Esophagus muscularis mucosa (tissue), 4 donors: ENCODE results near the gene HCLS1.
A peak's percentile ranks its signal among the peaks of the same experiment; 100 is the strongest.

Source experiments
- EP300 ChIP-seq: sonication (generic); formaldehyde crosslinking; IDR thresholded peaks from one replicate; pipeline ENCODE4 v1.6.1; 2017; ENCODE audit warnings: antibody characterized with exemption
- POLR2A ChIP-seq: fragments of 450-650 bp; IDR thresholded peaks from one replicate; pipeline ENCODE4 v1.6.1; 2017; ENCODE audit warnings: antibody characterized with exemption, moderate library complexity, mild to moderate bottlenecking, low read depth
- POLR2AphosphoS5 ChIP-seq, 2 donors: sonication (generic); formaldehyde crosslinking; IDR thresholded peaks; one replicate each; pipeline ENCODE4 v1.6.1; 2017; ENCODE audit warnings: antibody characterized with exemption in 2 of 2
- TF ChIP-seq, protein P1 (sequence below), 3 experiments: fragments of 200-600 bp in 2 of 3; fragments of 450-650 bp in 1 of 3; sonication (generic) in 2 of 3; IDR thresholded peaks; one replicate each; pipeline ENCODE4 v1.5.1; 2017 to 2019; ENCODE audit warnings: antibody characterized with exemption in 3 of 3, mild to moderate bottlenecking in 2 of 3, moderate library complexity in 1 of 3

DNA sequence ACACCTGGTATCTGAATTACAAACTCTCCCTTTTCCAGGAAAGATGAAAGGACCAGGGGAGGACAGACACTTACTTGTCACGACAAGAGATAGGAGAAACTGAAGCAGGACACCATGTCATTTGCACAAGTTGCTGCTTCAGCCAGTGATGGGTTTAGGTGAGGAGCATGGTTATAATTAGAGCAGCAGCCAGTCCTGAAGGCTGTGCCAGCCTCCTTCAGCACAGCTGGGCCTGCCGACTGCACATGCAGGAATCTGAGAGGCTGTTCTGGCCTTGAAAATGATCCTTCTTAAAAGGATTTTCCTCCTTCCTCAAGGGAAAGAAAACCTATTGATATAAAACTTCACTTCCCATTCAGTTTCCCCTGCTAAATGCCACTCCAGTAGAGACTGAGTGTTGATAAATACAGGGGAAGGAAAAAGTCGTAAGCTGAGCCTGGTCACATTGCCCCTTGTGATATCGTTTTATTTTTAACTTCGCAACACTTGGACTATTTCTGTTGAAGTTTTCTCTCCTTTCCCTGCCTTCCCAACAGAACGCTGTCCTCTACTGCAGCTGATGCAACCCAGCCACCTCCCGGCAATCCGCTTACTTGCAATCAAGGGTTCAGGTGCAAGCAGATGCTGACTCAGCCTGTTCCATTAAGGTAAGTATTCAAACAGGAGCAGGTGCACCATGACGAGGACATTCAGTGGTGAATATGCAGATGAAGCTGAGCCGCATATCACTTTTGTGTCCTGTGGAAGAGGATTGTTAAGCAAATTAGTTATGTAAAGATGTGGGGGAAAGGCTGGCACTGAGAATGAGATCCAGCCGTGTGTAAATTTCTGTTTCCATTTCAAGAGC lies 67.6 kb downstream of the HCLS1 start, which contains the start of gene FBXO40:
- no peak for TF ChIP-seq POLR2A
- TF ChIP-seq POLR2AphosphoS5 (IDR thresholded peaks at IDR 0.05) = peak in 1 of 2 donors; percentile 8
- TF ChIP-seq, protein P1, sequence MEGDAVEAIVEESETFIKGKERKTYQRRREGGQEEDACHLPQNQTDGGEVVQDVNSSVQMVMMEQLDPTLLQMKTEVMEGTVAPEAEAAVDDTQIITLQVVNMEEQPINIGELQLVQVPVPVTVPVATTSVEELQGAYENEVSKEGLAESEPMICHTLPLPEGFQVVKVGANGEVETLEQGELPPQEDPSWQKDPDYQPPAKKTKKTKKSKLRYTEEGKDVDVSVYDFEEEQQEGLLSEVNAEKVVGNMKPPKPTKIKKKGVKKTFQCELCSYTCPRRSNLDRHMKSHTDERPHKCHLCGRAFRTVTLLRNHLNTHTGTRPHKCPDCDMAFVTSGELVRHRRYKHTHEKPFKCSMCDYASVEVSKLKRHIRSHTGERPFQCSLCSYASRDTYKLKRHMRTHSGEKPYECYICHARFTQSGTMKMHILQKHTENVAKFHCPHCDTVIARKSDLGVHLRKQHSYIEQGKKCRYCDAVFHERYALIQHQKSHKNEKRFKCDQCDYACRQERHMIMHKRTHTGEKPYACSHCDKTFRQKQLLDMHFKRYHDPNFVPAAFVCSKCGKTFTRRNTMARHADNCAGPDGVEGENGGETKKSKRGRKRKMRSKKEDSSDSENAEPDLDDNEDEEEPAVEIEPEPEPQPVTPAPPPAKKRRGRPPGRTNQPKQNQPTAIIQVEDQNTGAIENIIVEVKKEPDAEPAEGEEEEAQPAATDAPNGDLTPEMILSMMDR (IDR thresholded peaks at IDR 0.05) = no peak
- TF ChIP-seq EP300 = no peak
